Activated naive CD8-positive, alpha-beta T cell treated with anti-CD3 and anti-CD28 coated beads, Interleukin-2, amount 50 U/mL, for 16 hours (primary cell): Measurements from ENCODE around the gene PRDM16.

Experiments used
- DNase-seq: peaks from one replicate; pipeline ENCODE4 v3.0.0-alpha.2; 2020; ENCODE audit warnings: low read depth, low spot score

The PRDM16 gene

GRCh38 chr1:3069491-3070308 lies 697 bp downstream of the PRDM16 start:
- DNase-seq: no peak

- DNase-seq: no peak
Observed at GRCh38 chr1:3070309-3070643, 1.3 kb downstream of the PRDM16 start.

- DNase-seq: no peak
Observed at GRCh38 chr1:3070644-3071564, 1.9 kb downstream of the PRDM16 start.

- no peak for DNase-seq
Observed at GRCh38 chr1:3071565-3072390, 2.8 kb downstream of the PRDM16 start.

GRCh38 chr1:3072391-3073185 lies 3.6 kb downstream of the PRDM16 start:
- DNase-seq: no peak

GRCh38 chr1:3073186-3073488 lies 4.1 kb downstream of the PRDM16 start:
- DNase-seq: no peak

- DNase-seq: no peak
Observed at GRCh38 chr1:3073489-3074296, 4.7 kb downstream of the PRDM16 start.

GRCh38 chr1:3074297-3074741 lies 5.3 kb downstream of the PRDM16 start:
- DNase-seq: no peak

GRCh38 chr1:3074800-3075199 lies 5.8 kb downstream of the PRDM16 start:
- no peak for DNase-seq

- no peak for DNase-seq
Observed at GRCh38 chr1:3075666-3076362, 6.8 kb downstream of the PRDM16 start.

GRCh38 chr1:3076363-3076740 lies 7.3 kb downstream of the PRDM16 start:
- no peak for DNase-seq

- no peak for DNase-seq
Observed at GRCh38 chr1:3077081-3077480, 8.1 kb downstream of the PRDM16 start.

GRCh38 chr1:3077561-3077960 lies 8.6 kb downstream of the PRDM16 start:
- DNase-seq: no peak

- DNase-seq: no peak
Observed at GRCh38 chr1:3078430-3078861, 9.4 kb downstream of the PRDM16 start.

- DNase-seq: no peak
Observed at GRCh38 chr1:3078871-3079270, 9.9 kb downstream of the PRDM16 start.

- no peak for DNase-seq
Observed at GRCh38 chr1:3079381-3080052, 10.5 kb downstream of the PRDM16 start.

GRCh38 chr1:3080053-3080955 lies 11.3 kb downstream of the PRDM16 start:
- no peak for DNase-seq

GRCh38 chr1:3081171-3081683 lies 12.2 kb downstream of the PRDM16 start:
- DNase-seq: no peak
